Effector memory CD8-positive, alpha-beta T cell (primary cell): ENCODE results near the gene TMEM109.

ENCODE experiments used
- ATAC-seq: fragments of 150-1000 bp; cut with Tn5 transposase; replicated peaks from 2 replicates; pipeline ENCODE4 v1.10.0; 2021; ENCODE audit warnings: mild to moderate bottlenecking, moderate library complexity
- DNase-seq, 3 experiments: peaks; one replicate each; pipeline ENCODE4 v3.0.0; 2021
- H3K27ac Mint-ChIP-seq, 2 donors: one replicate each; pipeline ENCODE4 v1.8.0; 2022; ENCODE audit warnings: mild to moderate bottlenecking in 2 of 2, mixed read lengths in 2 of 2, moderate library complexity in 2 of 2
- H3K27me3 Mint-ChIP-seq, 2 donors: one replicate each; pipeline ENCODE4 v1.8.0; 2022; ENCODE audit warnings: mixed read lengths in 2 of 2
- H3K36me3 Mint-ChIP-seq: one replicate; pipeline ENCODE4 v1.8.0; 2022; ENCODE audit warnings: mild to moderate bottlenecking, moderate library complexity, mixed read lengths; ENCODE audit not compliant: insufficient read depth
- H3K4me1 Mint-ChIP-seq, 2 donors: one replicate each; pipeline ENCODE4 v1.8.0; 2022; ENCODE audit warnings: low read depth in 2 of 2, mixed read lengths in 2 of 2
- H3K4me3 Mint-ChIP-seq, 2 donors: one replicate each; pipeline ENCODE4 v1.8.0; 2022; ENCODE audit warnings: mild to moderate bottlenecking in 2 of 2, mixed read lengths in 2 of 2, moderate library complexity in 2 of 2
- H3K9me3 Mint-ChIP-seq, 2 donors: one replicate each; pipeline ENCODE4 v1.8.0; 2022; ENCODE audit warnings: mixed read lengths in 2 of 2

The TMEM109 gene

GRCh38 chr11:60921259-60921658, 7.3 kb downstream of the TMEM109 start:
- no peaks in the 10 kb centered on the region for H3K9me3 Mint-ChIP-seq
- H3K4me1 Mint-ChIP-seq, result peaks cover 18 to 21% of the 10 kb centered on the region in 2 donors
- H3K4me3 Mint-ChIP-seq, result no peak overlapping the region
- H3K27ac Mint-ChIP-seq, result no peak overlapping the region
- H3K27me3 Mint-ChIP-seq, result peaks cover 6 to 38% of the 10 kb centered on the region in 2 donors
- ATAC-seq (no peak), DNase-seq (no peak)
- H3K36me3 Mint-ChIP-seq, result peaks cover 29% of the 10 kb centered on the region

- peaks cover 17 to 18% of the 10 kb centered on the region in 2 donors for H3K4me1 Mint-ChIP-seq
- no peaks in the 10 kb centered on the region for H3K9me3 Mint-ChIP-seq
- ATAC-seq (no peak), DNase-seq (no peak)
- no peak overlapping the region for H3K4me3 Mint-ChIP-seq
- peak overlapping the region in 1 of 2 donors; percentile 31 for H3K27ac Mint-ChIP-seq
- H3K27me3 Mint-ChIP-seq, result peaks cover 6 to 44% of the 10 kb centered on the region in 2 donors
- peaks cover 29% of the 10 kb centered on the region for H3K36me3 Mint-ChIP-seq
Observed at GRCh38 chr11:60921777-60922335, 7.9 kb downstream of the TMEM109 start.

GRCh38 chr11:60922906-60923305, 8.9 kb downstream of the TMEM109 start:
- H3K9me3 Mint-ChIP-seq, result no peaks in the 10 kb centered on the region
- H3K4me3 Mint-ChIP-seq, result no peak overlapping the region
- DNase-seq (no peak), ATAC-seq (no peak)
- H3K36me3 Mint-ChIP-seq, result peaks cover 32% of the 10 kb centered on the region
- H3K27ac Mint-ChIP-seq, result peak overlapping the region in 1 of 2 donors; percentile 31
- peaks cover 13% of the 10 kb centered on the region in 2 donors for H3K4me1 Mint-ChIP-seq
- H3K27me3 Mint-ChIP-seq, result peaks cover 6 to 53% of the 10 kb centered on the region in 2 donors

GRCh38 chr11:60923326-60923725, 9.4 kb downstream of the TMEM109 start:
- H3K4me1 Mint-ChIP-seq, result peaks cover 11 to 13% of the 10 kb centered on the region in 2 donors
- H3K4me3 Mint-ChIP-seq, result peak overlapping the region in 1 of 2 donors; percentile 66
- peaks cover 28% of the 10 kb centered on the region for H3K36me3 Mint-ChIP-seq
- H3K9me3 Mint-ChIP-seq, result no peaks in the 10 kb centered on the region
- no peak overlapping the region for H3K27ac Mint-ChIP-seq
- ATAC-seq (no peak), DNase-seq (no peak)
- peaks cover 6 to 53% of the 10 kb centered on the region in 2 donors for H3K27me3 Mint-ChIP-seq

GRCh38 chr11:60923800-60924109, 9.8 kb downstream of the TMEM109 start:
- peaks cover 6 to 53% of the 10 kb centered on the region in 2 donors for H3K27me3 Mint-ChIP-seq
- DNase-seq, result no peak
- peaks cover 11 to 13% of the 10 kb centered on the region in 2 donors for H3K4me1 Mint-ChIP-seq
- peak overlapping the region; percentile 66 to 70 for H3K4me3 Mint-ChIP-seq
- no peak for ATAC-seq
- H3K36me3 Mint-ChIP-seq, result peaks cover 27% of the 10 kb centered on the region
- no peaks in the 10 kb centered on the region for H3K9me3 Mint-ChIP-seq
- no peak overlapping the region for H3K27ac Mint-ChIP-seq

GRCh38 chr11:60924110-60924905, 10.3 kb downstream of the TMEM109 start, which contains the start of gene TMEM132A:
TSS of gene TMEM132A (plus strand) at chr11:60924460. CDS start at chr11:60924634, 174 bp downstream.
- peak within 1 kb of the TSS; percentile 66 to 70 for H3K4me3 Mint-ChIP-seq
- ATAC-seq, result peak; percentile 44
- no peak for DNase-seq
- peaks cover 11 to 13% of the 10 kb centered on the region in 2 donors for H3K4me1 Mint-ChIP-seq
- peaks cover 27% of the 10 kb centered on the region for H3K36me3 Mint-ChIP-seq
- H3K27me3 Mint-ChIP-seq, result peaks cover 6 to 56% of the 10 kb centered on the region in 2 donors
- no peaks in the 10 kb centered on the region for H3K9me3 Mint-ChIP-seq
- peak within 1 kb of the TSS in 1 of 2 donors; percentile 28 for H3K27ac Mint-ChIP-seq

GRCh38 chr11:60924906-60925853, 11.2 kb downstream of the TMEM109 start:
- peaks cover 6 to 65% of the 10 kb centered on the region in 2 donors for H3K27me3 Mint-ChIP-seq
- no peaks in the 10 kb centered on the region for H3K9me3 Mint-ChIP-seq
- H3K4me3 Mint-ChIP-seq, result peak overlapping the region; percentile 66 to 70
- H3K36me3 Mint-ChIP-seq, result peaks cover 20% of the 10 kb centered on the region
- H3K27ac Mint-ChIP-seq, result peak overlapping the region in 1 of 2 donors; percentile 28
- DNase-seq, result no peak
- ATAC-seq, result peak; percentile 69
- H3K4me1 Mint-ChIP-seq, result peaks cover 11 to 13% of the 10 kb centered on the region in 2 donors

- no peaks in the 10 kb centered on the region for H3K9me3 Mint-ChIP-seq
- peaks cover 11 to 13% of the 10 kb centered on the region in 2 donors for H3K4me1 Mint-ChIP-seq
- DNase-seq (no peak), ATAC-seq (no peak)
- no peak overlapping the region for H3K27ac Mint-ChIP-seq
- H3K4me3 Mint-ChIP-seq, result peak overlapping the region in 1 of 2 donors; percentile 70
- peaks cover 10 to 72% of the 10 kb centered on the region in 2 donors for H3K27me3 Mint-ChIP-seq
- H3K36me3 Mint-ChIP-seq, result peaks cover 13% of the 10 kb centered on the region
Observed at GRCh38 chr11:60925868-60926267, 11.9 kb downstream of the TMEM109 start.

GRCh38 chr11:60926500-60926899, 12.5 kb downstream of the TMEM109 start:
- ATAC-seq (no peak), DNase-seq (no peak)
- peaks cover 12 to 78% of the 10 kb centered on the region in 2 donors for H3K27me3 Mint-ChIP-seq
- no peak overlapping the region for H3K27ac Mint-ChIP-seq
- no peaks in the 10 kb centered on the region for H3K9me3 Mint-ChIP-seq
- no peak overlapping the region for H3K4me3 Mint-ChIP-seq
- peaks cover 8% of the 10 kb centered on the region for H3K36me3 Mint-ChIP-seq
- peaks cover 11 to 13% of the 10 kb centered on the region in 2 donors for H3K4me1 Mint-ChIP-seq

- DNase-seq (no peak), ATAC-seq (no peak)
- H3K4me3 Mint-ChIP-seq, result no peak overlapping the region
- peaks cover 5% of the 10 kb centered on the region for H3K36me3 Mint-ChIP-seq
- no peak overlapping the region for H3K27ac Mint-ChIP-seq
- peaks cover 12 to 77% of the 10 kb centered on the region in 2 donors for H3K27me3 Mint-ChIP-seq
- H3K9me3 Mint-ChIP-seq, result no peaks in the 10 kb centered on the region
- peaks cover 11 to 13% of the 10 kb centered on the region in 2 donors for H3K4me1 Mint-ChIP-seq
Observed at GRCh38 chr11:60927061-60927592, 13.2 kb downstream of the TMEM109 start.

- ATAC-seq, result no peak
- H3K9me3 Mint-ChIP-seq, result no peaks in the 10 kb centered on the region
- no peak for DNase-seq
- H3K27me3 Mint-ChIP-seq, result peaks cover 12 to 72% of the 10 kb centered on the region in 2 donors
- peaks cover 3% of the 10 kb centered on the region for H3K36me3 Mint-ChIP-seq
- H3K4me3 Mint-ChIP-seq, result no peak overlapping the region
- no peak overlapping the region for H3K27ac Mint-ChIP-seq
- peaks cover 7 to 9% of the 10 kb centered on the region in 2 donors for H3K4me1 Mint-ChIP-seq
Observed at GRCh38 chr11:60927600-60927999, 13.6 kb downstream of the TMEM109 start.

GRCh38 chr11:60928563-60929001, 14.6 kb downstream of the TMEM109 start:
- Mint-ChIP-seq H3K36me3 (peaks cover 3% of the 10 kb centered on the region), H3K4me3 (no peak overlapping the region), H3K27ac (no peak overlapping the region), H3K27me3 (peaks cover 12 to 62% of the 10 kb centered on the region in 2 donors), H3K4me1 (peaks cover 5 to 6% of the 10 kb centered on the region in 2 donors), H3K9me3 (no peaks in the 10 kb centered on the region)
- ATAC-seq (no peak), DNase-seq (no peak)

- Mint-ChIP-seq H3K27me3 (peaks cover 12 to 67% of the 10 kb centered on the region in 2 donors), H3K4me1 (peaks cover 3 to 5% of the 10 kb centered on the region in 2 donors), H3K36me3 (peaks cover 6% of the 10 kb centered on the region), H3K9me3 (no peaks in the 10 kb centered on the region), H3K27ac (no peak overlapping the region), H3K4me3 (no peak overlapping the region)
- no peak for ATAC-seq
- DNase-seq, result no peak
Observed at GRCh38 chr11:60929764-60930163, 15.8 kb downstream of the TMEM109 start.
